Gastrocnemius medialis (tissue), 4 donors: ENCODE results near the gene MAML3. TPM values are rescaled to one million over a fixed set of nuclear protein-coding genes. Genes with fewer than 3 reads are reported as not detected.

Source experiments
- ATAC-seq, 2 donors: fragments of 150-250 bp; one replicate each; pipeline ENCODE4 v1.9.1; 2016
- DNase-seq, 2 donors: peaks; one replicate each; pipeline ENCODE4 v3.0.0-alpha.2; 2019
- H3K27ac ChIP-seq, 4 donors: fragments of 200-600 bp; sonication (generic); 1 replicate in 1 of 4; 2 replicates in 3 of 4; pipeline ENCODE4 v1.5.1; 2016 to 2018; ENCODE audit warnings: mild to moderate bottlenecking in 2 of 4, moderate library complexity in 1 of 4
- H3K27me3 ChIP-seq, 3 donors: fragments of 200-600 bp; sonication (generic) in 2 of 3; 1 replicate in 1 of 3; 2 replicates in 2 of 3; pipeline versions ENCODE4 v1.5.1 to v1.6.0; 2016 to 2019; ENCODE audit warnings: mild to moderate bottlenecking in 1 of 3, moderate library complexity in 1 of 3
- H3K36me3 ChIP-seq, 2 donors: fragments of 200-600 bp; sonication (generic) in 1 of 2; one replicate each; pipeline ENCODE4 v1.5.1; 2017 to 2018
- H3K4me1 ChIP-seq, 2 donors: fragments of 200-600 bp; sonication (generic) in 1 of 2; one replicate each; pipeline ENCODE4 v1.5.1; 2016 to 2017; ENCODE audit warnings: mild to moderate bottlenecking in 2 of 2
- H3K4me3 ChIP-seq, 4 donors: fragments of 200-600 bp; sonication (generic) in 3 of 4; 1 replicate in 1 of 4; 2 replicates in 3 of 4; pipeline ENCODE4 v1.5.1; 2016 to 2019; ENCODE audit warnings: mild to moderate bottlenecking in 2 of 4
- H3K9me3 ChIP-seq, 3 donors: fragments of 200-600 bp; sonication (generic) in 2 of 3; 1 replicate in 1 of 3; 2 replicates in 2 of 3; pipeline ENCODE4 v1.5.1; 2016 to 2019
- POLR2A ChIP-seq, 2 donors: fragments of 450-650 bp; IDR thresholded peaks; one replicate each; pipeline ENCODE4 v1.6.1; 2017; ENCODE audit warnings: antibody characterized with exemption in 2 of 2, mild to moderate bottlenecking in 2 of 2, moderate library complexity in 2 of 2
- in situ Hi-C, 4 donors: fragments of 200-750 bp; cut with MboI; loops; one replicate each; pipeline versions ENCODE4 v1.15.0 to v1.8.0; 2017; ENCODE audit warnings: low sequenced_read_pairs in 4 of 4
- intact Hi-C: fragments of 100-400 bp; cut with DNase I; formaldehyde crosslinking; loops from one replicate; pipeline ENCODE4 v1.15.1; 2023; ENCODE audit warnings: low total_unique reads
- total RNA-seq, 4 donors: library from RNA; depleted of rRNA; stranded (reverse); fragments of >200 nt; gene quantifications; one replicate each; pipeline versions ENCODE4 v1.1.0 to v1.2.3, GENCODE V29; 2016
- TF ChIP-seq, protein P1 (sequence below), 5 experiments: fragments of 450-650 bp in 3 of 5; fragments of 200-600 bp in 2 of 5; sonication (generic) in 2 of 5; IDR thresholded peaks in 4 of 5; conservative IDR thresholded peaks in 1 of 5; 1 replicate in 4 of 5; 2 replicates in 1 of 5; pipeline ENCODE4 v1.5.1; 2016 to 2019; ENCODE audit warnings: antibody characterized with exemption in 5 of 5, mild to moderate bottlenecking in 3 of 5, moderate library complexity in 3 of 5

MAML3 gene
- total RNA-seq, 4 donors from 2014 or later, result 0.98 to 1.5 (median 1.4) TPM

- Histone ChIP-seq H3K4me3 (no peak overlapping the region), H3K4me1 (peaks cover 14 to 15% of the 10 kb centered on the region in 2 donors), H3K27me3 (no peaks in the 10 kb centered on the region), H3K27ac (no peak overlapping the region), H3K9me3 (peaks cover 0 to 6% (median 0%) of the 10 kb centered on the region in 3 donors), H3K36me3 (no peaks in the 10 kb centered on the region)
- in situ Hi-C loops, result no loop called here
- TF ChIP-seq, protein P1, sequence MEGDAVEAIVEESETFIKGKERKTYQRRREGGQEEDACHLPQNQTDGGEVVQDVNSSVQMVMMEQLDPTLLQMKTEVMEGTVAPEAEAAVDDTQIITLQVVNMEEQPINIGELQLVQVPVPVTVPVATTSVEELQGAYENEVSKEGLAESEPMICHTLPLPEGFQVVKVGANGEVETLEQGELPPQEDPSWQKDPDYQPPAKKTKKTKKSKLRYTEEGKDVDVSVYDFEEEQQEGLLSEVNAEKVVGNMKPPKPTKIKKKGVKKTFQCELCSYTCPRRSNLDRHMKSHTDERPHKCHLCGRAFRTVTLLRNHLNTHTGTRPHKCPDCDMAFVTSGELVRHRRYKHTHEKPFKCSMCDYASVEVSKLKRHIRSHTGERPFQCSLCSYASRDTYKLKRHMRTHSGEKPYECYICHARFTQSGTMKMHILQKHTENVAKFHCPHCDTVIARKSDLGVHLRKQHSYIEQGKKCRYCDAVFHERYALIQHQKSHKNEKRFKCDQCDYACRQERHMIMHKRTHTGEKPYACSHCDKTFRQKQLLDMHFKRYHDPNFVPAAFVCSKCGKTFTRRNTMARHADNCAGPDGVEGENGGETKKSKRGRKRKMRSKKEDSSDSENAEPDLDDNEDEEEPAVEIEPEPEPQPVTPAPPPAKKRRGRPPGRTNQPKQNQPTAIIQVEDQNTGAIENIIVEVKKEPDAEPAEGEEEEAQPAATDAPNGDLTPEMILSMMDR (IDR thresholded peaks at IDR 0.05 in 4 of 5, conservative IDR thresholded peaks at IDR 0.05 in 1 of 5), result no peak
- no peak for TF ChIP-seq POLR2A (IDR thresholded peaks at IDR 0.05)
- no peak for ATAC-seq
- intact Hi-C loops, result no loop called here
- no peak for DNase-seq
Observed at GRCh38 chr4:139807483-139807882, 346.5 kb downstream of the MAML3 start.

- intact Hi-C loops (no loop called here), in situ Hi-C loops (no loop called here)
- DNase-seq, result no peak
- no peak overlapping the region for H3K27ac ChIP-seq
- H3K27me3 ChIP-seq, result no peaks in the 10 kb centered on the region
- ATAC-seq, result no peak
- no peak overlapping the region for H3K4me3 ChIP-seq
- peaks cover 14 to 15% of the 10 kb centered on the region in 2 donors for H3K4me1 ChIP-seq
- TF ChIP-seq, protein P1 (IDR thresholded peaks at IDR 0.05 in 4 of 5, conservative IDR thresholded peaks at IDR 0.05 in 1 of 5), result no peak
- TF ChIP-seq POLR2A (IDR thresholded peaks at IDR 0.05), result no peak
- H3K36me3 ChIP-seq, result no peaks in the 10 kb centered on the region
- peaks cover 0 to 6% (median 0%) of the 10 kb centered on the region in 3 donors for H3K9me3 ChIP-seq
Observed at GRCh38 chr4:139806929-139807328, 347.1 kb downstream of the MAML3 start.

DNA sequence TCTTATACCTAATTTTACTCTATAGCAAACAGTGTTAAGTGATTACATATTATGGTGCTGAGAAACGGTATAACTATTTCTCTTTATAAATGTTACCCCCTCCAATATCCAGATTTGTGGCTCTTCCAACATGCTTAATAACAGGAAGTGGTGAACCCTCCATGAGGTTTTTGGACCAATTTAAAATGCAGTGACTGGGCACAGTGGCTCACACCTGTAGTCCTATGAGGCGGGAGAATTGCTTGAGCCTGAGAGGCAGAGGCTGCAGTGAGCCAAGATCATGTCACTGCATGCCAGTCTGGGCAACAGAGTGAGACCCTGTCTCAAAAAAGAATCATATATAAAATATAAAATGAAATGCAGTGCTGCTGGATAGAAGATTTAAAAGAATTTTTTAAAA lies 351.1 kb downstream of the MAML3 start:
- intact Hi-C loops, result no loop called here
- H3K4me1 ChIP-seq, result no peaks in the 10 kb centered on the region
- DNase-seq (no peak), ATAC-seq (no peak)
- H3K27ac ChIP-seq, result no peak overlapping the region
- H3K4me3 ChIP-seq, result no peak overlapping the region
- no peaks in the 10 kb centered on the region for H3K27me3 ChIP-seq
- TF ChIP-seq POLR2A (IDR thresholded peaks at IDR 0.05), result no peak
- TF ChIP-seq, protein P1 (IDR thresholded peaks at IDR 0.05 in 4 of 5, conservative IDR thresholded peaks at IDR 0.05 in 1 of 5), result no peak
- in situ Hi-C loops, result no loop called here
- no peaks in the 10 kb centered on the region for H3K9me3 ChIP-seq
- H3K36me3 ChIP-seq, result no peaks in the 10 kb centered on the region

DNA sequence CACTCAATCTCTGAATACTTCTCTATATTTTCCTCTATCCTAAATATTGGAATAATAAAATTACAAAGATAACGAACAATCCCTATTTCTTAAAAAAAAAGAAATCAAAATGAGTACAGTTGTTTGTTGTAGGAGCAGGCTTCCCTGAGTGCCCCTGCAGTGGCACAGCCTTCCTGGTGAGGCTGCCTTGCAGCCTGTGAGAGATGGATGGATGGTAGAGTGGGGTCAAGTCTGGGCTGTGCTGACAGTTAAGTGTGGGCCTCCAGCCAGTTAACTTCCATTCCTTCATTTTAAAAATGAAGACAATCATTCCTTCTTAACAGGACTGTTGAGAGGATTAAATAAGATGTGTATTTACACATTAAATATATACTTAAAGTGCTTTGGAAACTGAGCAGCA lies 351.5 kb downstream of the MAML3 start:
- TF ChIP-seq, protein P1 (IDR thresholded peaks at IDR 0.05 in 4 of 5, conservative IDR thresholded peaks at IDR 0.05 in 1 of 5), result no peak
- TF ChIP-seq POLR2A (IDR thresholded peaks at IDR 0.05), result no peak
- H3K27ac ChIP-seq, result no peak overlapping the region
- no peak overlapping the region for H3K4me3 ChIP-seq
- intact Hi-C loops, result no loop called here
- H3K9me3 ChIP-seq, result no peaks in the 10 kb centered on the region
- in situ Hi-C loops, result no loop called here
- H3K4me1 ChIP-seq, result no peaks in the 10 kb centered on the region
- ATAC-seq, result no peak
- H3K36me3 ChIP-seq, result no peaks in the 10 kb centered on the region
- DNase-seq, result no peak
- H3K27me3 ChIP-seq, result no peaks in the 10 kb centered on the region

DNA sequence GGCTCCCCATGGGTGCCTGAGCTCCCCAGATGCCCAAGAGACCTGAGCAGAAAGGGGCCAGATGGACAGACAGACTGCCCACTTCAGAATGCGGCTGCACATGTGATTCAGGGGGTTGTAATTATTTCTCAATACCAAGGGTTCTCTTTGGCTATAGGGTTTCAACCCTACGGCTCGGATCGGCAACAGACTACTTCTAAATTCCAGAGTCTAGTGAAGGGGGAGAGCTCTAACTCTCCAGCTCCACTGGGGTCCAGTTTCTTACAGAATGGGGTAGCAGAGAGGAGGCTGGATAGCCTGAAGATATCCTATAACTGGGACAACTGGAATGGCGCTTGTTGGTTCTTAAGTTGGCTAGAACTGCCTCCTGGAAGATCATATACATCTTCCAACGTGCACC lies 352.1 kb downstream of the MAML3 start:
- in situ Hi-C loops, result no loop called here
- no peaks in the 10 kb centered on the region for H3K9me3 ChIP-seq
- ATAC-seq, result no peak
- H3K27me3 ChIP-seq, result no peaks in the 10 kb centered on the region
- no peak overlapping the region for H3K4me3 ChIP-seq
- H3K4me1 ChIP-seq, result no peaks in the 10 kb centered on the region
- H3K36me3 ChIP-seq, result no peaks in the 10 kb centered on the region
- DNase-seq, result no peak
- H3K27ac ChIP-seq, result no peak overlapping the region
- intact Hi-C loops, result no loop called here
- TF ChIP-seq, protein P1 (IDR thresholded peaks at IDR 0.05 in 4 of 5, conservative IDR thresholded peaks at IDR 0.05 in 1 of 5), result no peak
- TF ChIP-seq POLR2A (IDR thresholded peaks at IDR 0.05), result no peak
